HUES6 (cell line): ENCODE results near the gene RARRES2.
"Not testable (repeated sequence)": the region's sequence is repeated elsewhere in the genome, so short reads cannot be mapped to it uniquely, and the experiment has no call there.

Source experiments
- H3K27ac ChIP-seq: 2 replicates; pipeline ENCODE4 v1.7.0; 2013; ENCODE audit warnings: low read depth, mild to moderate bottlenecking, low read length, inconsistent platforms
- H3K27me3 ChIP-seq: 2 replicates; pipeline ENCODE4 v1.6.1; 2013; ENCODE audit warnings: low read length; ENCODE audit not compliant: control insufficient read depth, insufficient read depth
- H3K36me3 ChIP-seq: 2 replicates; pipeline ENCODE4 v1.6.1; 2013; ENCODE audit warnings: low read length; ENCODE audit not compliant: control insufficient read depth, insufficient read depth
- H3K4me1 ChIP-seq: 2 replicates; pipeline ENCODE4 v1.6.1; 2013; ENCODE audit warnings: low read length; ENCODE audit not compliant: control insufficient read depth, insufficient read depth
- H3K4me3 ChIP-seq: 2 replicates; pipeline ENCODE4 v1.5.1; 2013; ENCODE audit warnings: low read depth, low read length
- H3K9ac ChIP-seq: one replicate; pipeline ENCODE4 v1.6.1; 2013; ENCODE audit warnings: mild to moderate bottlenecking, low read length
- H3K9me3 ChIP-seq: 2 replicates; pipeline ENCODE4 v1.6.1; 2013; ENCODE audit warnings: low read depth, low read length; ENCODE audit not compliant: control insufficient read depth, insufficient read depth

Gene RARRES2

DNA sequence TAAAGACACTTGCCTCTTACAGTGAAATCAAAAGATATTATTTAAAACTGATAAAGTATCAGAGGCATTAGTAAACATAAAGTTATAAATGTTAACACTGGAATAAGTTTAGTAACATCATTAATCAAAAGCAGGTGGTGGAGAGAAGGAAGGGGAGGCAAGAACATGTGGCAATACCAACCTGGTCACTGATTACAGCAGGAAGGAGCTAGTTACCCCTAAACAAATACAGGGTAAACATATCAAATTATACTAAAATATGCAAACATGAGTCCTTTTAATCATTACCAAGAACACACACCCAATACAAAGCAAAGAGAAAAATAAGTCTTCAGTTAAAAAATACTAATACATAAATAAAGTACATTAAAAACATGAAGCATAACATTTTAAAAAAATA lies 43.5 kb downstream of the RARRES2 start:
- H3K27me3 ChIP-seq, H3K9ac ChIP-seq, H3K4me1 ChIP-seq, H3K9me3 ChIP-seq, H3K27ac ChIP-seq, H3K36me3 ChIP-seq, H3K4me3 ChIP-seq: not testable (repeated sequence)

DNA sequence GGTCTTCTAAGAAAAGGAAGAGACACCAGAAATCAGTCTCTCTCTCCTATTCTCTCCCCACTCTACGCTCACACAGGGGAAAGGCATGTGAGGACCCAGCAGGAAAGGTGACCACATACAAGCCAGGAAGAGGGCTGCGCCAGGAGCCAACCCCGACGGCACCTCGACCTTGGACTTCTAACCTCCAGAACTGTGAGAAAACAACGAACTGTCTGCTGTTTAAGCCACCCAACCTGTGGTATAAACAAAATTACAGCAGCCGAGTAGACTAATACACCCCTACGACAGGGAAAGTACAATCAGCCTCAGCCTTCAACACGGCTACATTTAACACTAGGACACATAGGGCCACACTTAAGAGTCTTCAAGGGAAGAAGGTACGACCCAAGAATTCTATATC lies 44.6 kb downstream of the RARRES2 start:
- not testable (repeated sequence) for H3K4me1 ChIP-seq, H3K27me3 ChIP-seq, H3K9ac ChIP-seq, H3K27ac ChIP-seq, H3K9me3 ChIP-seq, H3K4me3 ChIP-seq, H3K36me3 ChIP-seq

DNA sequence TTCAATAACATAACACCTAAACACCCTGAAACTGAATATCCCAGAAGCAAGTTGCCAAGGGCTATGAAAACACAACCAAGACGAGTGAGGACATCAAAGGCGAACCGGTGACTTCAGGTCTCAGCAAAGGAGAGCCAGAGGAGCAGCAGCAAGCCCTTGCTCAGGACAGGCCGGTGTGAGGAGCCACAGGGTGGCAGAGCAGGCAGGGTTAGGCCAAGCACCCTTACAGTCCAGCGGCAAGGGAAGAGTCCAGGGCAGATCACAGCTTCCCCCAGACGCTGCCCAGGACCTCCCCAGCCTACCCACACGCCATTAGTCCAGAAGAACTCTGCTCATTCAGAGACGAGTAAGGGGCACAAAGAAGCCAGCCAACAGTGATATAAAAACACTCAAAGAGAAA lies 45.8 kb downstream of the RARRES2 start:
- not testable (repeated sequence) for H3K9ac ChIP-seq, H3K4me3 ChIP-seq, H3K27ac ChIP-seq, H3K4me1 ChIP-seq, H3K36me3 ChIP-seq, H3K27me3 ChIP-seq, H3K9me3 ChIP-seq

DNA sequence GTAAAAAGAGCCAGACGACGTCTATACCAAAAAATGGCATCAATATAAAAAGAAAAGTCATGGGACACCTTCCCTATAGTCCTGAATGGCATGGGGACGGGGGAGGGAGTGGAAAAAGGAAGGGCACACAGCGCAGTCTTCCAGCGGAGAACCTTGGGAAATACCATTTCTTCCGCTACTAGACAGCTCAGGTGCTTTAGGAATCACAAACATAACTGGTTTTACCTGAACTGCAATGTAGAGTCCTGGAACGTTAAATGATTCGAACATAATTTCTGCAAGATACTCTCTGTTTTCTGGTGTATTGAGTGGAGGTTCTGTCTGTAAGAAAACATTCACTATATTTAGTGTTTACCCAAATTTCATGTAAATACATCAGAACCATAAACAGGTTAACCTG lies 46.4 kb downstream of the RARRES2 start:
- not testable (repeated sequence) for H3K9me3 ChIP-seq, H3K9ac ChIP-seq, H3K27me3 ChIP-seq, H3K4me3 ChIP-seq, H3K36me3 ChIP-seq, H3K27ac ChIP-seq, H3K4me1 ChIP-seq

DNA sequence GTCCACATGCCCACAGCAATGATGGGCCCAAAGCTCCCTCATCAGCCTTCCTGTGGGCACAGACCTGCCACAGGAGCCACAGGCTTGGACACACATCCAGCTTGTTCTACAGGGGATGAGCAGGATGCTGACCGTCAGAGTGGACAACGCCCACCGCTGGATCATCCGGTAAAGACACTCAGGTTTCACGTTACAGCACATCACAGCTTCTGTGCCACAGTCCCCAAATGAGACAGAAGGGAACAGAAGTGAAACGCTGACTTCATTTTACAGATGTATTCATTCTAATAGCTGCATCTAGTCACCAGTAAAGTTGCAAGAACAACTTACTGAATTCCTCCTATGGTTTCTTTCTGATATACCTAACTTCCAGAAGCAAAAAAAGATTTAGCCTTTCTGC lies 51.1 kb downstream of the RARRES2 start:
- not testable (repeated sequence) for H3K4me3 ChIP-seq, H3K27me3 ChIP-seq, H3K36me3 ChIP-seq, H3K9ac ChIP-seq, H3K27ac ChIP-seq, H3K4me1 ChIP-seq, H3K9me3 ChIP-seq

DNA sequence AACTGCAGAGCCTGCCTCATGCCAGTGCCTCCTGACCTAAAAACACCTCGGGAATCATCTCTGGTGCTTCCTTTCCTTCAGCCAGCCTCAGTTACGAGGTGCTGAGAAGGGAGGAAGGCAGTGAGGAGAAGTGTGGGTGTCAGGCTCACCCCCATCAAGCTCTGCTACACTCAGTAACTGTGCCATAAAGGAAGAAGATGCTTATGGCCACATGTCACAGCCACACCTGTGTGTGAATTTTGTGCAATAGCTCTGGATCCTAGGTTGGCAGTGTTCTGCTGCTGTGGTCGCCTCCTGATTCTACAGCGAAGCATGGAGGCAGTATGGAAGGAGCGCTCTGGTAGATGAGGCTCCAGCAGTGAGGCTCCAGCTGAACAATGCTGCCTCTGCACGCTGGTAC lies 52.6 kb downstream of the RARRES2 start:
- not testable (repeated sequence) for H3K4me3 ChIP-seq, H3K27ac ChIP-seq, H3K27me3 ChIP-seq, H3K9ac ChIP-seq, H3K9me3 ChIP-seq, H3K36me3 ChIP-seq, H3K4me1 ChIP-seq
